GM21619 (cell line): ENCODE measurements around the gene COL4A1.

Experiments
- ATAC-seq: cut with Tn5 transposase; IDR thresholded peaks from one replicate; pipeline ENCODE4 v1.9.1; 2021; ENCODE audit not compliant: unreplicated experiment

COL4A1 gene

DNA sequence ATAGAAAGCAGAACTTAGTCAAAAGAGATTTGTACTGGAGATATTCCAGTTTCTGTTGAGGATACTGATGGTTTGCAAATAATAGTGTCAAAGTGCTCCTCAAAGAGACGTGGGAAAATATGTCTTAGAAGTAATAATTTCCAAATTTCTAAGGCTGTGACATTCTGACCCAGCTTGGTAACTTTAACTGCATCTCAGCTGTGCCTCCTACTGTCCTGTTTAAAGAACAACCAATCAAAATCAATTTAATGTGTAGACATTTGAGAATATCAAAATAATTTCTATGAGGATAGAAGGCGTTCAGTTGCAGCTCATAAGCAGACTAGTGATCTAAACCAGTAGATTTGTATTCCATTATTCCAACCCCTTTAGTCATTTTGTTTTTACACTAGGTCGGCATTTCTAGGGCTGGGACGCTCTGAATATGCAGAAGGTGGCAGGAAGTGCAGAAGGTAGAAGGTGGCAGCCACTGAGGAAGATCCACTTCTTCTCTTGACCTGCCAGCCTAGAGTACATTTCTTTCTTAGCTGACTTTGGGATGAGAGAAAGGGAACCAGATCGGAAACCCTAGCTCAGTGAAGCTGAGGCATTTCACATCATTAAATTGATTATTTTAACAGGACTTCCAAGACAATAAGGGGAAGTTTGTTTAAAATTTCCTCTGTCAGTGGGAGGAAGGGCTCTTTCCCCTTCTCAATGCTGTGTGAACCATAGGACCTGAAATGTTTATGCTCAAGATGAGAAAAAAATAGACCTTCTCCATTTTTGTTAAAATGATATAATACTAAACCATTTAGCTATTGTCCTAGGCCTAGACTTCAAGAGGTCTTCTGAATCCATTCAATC is 67.5 kb downstream of the COL4A1 start:
- ATAC-seq = no peak

DNA sequence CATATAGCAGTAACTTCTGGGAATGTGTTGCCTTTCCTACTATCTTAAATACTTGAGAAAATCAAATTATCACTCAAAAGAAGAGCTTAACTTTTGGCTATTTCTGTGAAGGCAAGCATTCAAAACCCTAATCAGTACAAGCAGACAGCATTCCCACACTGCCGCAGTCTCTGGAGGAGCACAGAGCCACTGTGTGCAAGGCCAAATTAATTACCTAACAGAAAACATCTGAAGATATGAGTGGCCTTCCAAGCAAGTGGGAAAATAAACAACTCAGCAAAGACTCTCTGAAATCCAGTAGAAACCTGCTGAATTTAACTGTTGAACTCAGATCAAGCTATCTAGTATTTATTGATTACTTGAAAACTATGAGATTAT is 68.2 kb downstream of the COL4A1 start:
- ATAC-seq = no peak

DNA sequence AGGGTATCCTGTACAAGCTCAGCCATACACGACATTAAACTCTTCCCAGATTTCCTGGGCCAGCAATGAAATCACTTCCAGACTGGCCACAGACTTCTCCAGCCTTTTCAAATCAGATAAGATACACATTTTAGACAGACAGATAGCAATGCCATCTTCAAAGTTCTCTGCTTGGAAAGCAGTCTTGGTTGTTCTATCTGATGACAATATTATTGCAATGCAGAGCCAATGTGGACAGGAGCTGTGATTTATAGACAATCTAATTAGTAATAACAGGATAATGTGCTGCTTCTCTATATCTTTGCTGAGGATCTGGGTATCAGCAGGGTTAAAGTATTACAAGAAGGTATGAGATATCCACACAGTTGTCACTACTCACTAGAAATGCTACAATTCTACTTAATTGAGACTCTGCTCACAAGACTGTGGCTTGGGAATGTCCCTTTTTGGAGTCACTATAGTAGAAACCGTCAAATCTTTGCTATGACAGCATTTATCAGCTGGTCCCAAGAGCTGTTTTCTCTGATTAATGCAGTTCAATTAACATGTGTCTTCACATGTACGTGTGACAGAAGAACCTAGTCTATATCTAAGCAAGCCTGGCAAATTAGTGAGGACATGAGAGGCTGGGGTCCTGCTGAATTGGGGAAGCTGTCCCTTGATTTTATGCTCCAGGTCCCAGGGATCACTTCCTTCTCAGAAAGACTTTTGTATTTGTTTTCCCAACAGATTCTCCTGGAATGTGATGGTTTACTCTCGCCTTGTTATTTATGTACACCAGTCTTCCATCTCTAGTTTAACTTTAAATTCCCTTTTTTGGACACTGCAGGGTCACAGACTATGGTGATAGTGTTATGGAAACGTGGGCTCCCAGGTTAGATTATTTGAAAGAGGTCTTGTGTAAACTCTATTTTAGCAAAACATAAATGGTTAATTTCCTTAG is 68.8 kb downstream of the COL4A1 start:
- no peak for ATAC-seq

DNA sequence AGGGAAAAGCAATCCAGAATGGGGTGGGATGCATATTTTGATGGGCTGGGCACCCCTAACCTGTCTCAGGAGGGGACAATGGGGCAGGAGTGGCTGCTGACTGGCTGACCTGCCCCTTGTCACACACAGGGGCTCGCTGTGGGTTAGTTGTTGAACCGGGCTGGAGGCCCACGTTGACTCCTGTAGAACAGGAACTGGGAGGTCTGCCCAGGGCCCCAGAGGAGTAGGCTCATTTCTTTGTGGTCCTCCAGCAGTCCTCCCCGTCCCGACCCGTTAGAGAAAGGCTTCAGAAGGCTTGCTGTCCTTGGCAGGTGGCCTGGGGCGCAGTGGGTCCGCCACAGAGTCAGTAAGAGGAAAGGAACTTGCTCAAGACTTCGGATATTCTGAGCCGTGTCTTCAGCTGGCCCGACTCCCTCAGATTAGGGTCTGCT is 70.1 kb downstream of the COL4A1 start:
- ATAC-seq = no peak

DNA sequence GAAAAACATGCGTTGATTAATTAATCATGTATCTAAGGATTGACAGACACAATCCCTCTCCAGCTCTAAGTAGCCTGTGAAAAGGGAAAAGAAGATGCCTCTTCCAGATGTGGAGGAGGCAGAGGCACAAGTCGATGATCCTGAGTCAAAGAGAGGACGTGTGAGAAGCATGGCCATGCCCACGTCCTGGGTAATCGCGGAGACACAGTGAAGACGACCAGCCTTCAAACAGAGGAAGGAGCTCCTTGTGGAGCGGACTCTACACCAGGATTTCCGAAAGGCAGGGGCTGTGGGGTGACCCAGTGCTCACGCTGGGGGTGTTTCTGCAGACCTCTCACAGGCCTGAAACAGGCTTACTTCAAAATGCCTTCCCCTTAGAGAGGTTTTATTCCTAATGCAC is 70.5 kb downstream of the COL4A1 start:
- no peak for ATAC-seq

DNA sequence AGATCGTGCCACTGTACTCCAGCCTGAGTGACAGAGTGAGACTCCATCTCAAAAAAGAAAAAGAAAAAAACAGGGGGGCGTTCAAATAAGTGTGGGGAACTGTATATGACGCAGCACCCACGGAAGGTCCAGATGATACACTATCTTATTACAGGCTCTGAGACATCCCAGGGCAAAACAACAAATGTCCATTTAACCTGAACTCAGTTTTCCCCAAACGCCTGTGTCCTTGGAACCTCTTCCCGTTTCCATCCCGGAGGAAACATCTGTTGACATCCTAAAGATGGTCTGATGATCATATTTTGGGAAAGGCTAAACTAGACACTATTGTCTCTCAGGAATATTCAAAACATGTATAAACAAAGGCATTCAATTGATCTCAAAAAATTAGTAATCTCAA is 72.4 kb downstream of the COL4A1 start:
- ATAC-seq = no peak

DNA sequence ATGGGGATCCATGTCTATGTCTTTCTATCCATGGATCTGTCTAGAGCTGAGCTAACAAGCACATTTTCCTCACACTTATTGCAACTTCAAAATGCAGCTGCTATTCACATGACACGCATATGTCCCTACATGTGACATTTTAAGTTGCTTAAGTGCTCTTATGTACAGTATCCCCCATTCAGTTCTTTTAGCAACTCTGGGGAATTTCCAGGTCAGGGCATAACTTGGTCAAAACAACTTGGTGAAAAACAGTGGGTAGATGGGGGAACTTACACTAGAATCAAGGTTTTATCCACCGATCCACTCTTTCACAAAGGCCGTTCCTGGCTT is 73.0 kb downstream of the COL4A1 start:
- no peak for ATAC-seq

DNA sequence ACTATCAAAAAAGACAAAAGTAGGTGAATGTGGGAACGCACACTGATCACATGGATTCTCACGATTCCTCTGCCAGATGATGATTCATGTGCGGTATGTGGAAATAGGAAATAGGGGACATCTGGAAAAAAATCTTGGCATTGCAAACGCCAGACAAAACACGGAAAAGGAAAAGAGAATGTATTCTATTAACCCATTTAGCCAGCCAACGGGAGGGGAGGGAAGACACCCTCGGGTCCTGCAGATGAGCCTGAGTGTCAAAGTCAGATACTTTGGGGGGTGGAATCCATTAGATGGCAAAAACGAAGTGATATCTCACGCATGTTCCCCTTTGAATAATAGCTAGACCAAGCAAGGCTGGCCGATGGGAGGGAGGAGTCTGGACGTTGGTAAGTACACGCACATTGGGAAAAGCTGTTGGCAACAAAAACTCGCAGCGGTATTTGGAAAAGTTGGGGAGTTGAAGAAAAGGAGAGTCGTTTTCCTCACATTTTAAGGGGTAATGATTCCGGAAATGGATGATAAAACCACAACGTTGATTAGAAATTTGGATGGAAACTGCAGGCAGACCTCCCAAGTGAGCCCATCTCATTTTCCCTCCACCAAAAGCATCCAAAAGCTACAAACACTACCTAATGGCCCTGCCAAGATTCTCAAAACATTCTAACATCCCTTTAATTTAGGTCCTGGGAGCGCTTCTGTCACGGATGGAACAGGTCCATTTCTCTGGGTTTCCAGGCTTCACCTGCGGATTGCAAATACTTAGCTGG is 73.6 kb downstream of the COL4A1 start:
- no peak for ATAC-seq

DNA sequence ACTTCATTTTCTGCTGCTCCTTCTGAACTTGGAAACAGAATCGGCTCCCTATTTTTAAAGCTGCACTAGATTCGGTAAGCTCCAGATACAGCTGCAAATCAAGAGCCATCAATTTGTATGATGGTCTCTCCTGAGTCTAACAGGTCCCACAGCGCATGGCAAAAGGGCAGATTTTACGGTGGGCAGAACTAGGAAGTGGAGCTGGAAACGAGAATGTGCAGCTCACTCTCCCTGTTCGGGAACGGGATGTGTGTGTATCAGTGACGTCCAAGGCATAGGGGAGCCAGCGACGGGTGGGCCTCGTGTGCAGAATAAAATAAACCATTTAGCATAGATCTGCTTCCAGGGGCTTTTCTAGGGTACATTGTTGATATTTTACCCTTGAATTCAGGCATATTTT is 74.2 kb downstream of the COL4A1 start:
- no peak for ATAC-seq

DNA sequence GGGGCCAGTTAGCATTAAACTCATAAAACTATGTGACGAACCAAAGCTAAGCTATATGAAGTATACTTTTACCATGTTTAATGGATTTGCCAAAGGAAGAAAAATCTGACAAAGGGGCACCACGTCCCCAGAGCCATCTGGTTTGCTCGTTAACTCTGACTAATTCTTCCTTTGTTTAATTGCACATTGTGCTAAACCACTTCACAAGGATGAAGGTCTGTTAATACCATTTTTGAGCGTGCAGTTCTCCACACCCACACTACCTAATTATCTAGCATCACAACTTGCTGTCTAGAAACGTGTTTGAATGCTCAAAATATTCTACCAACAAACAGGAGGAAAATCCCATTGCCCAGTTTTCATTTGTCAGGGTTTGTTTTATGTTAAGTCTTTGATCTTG is 74.8 kb downstream of the COL4A1 start:
- no peak for ATAC-seq

DNA sequence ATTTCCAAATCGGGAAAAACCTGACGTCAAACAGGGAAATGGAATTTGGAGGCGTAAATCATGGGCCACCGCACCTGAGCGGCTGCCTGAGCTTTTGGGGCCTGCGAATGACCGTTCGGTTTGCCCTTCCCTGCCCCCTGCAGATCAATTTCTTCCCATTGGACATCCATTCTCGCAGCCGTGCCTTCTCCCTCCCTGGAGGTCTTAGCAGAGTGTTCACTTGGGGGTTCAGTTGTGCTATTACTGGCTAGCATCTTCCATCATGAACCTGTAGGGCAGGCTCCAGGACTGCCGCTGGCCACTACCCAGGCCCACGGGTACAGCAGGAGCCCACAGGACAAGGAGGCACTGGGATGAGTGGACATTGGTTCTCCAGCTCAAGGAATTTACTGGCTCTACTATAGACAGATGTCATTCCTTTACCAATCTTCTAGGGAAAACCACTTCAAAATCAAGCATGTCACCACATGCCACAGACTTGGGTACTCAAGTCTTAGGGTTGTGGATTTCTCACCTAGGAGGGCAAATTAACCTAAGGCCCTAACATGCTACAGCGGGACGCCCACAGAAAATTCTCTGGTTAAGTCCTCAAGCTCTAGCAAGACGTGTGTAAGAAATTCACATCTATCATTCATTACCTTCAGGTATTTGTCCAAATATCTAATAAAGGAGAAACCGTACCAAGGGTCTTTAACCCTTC is 75.5 kb downstream of the COL4A1 start:
- no peak for ATAC-seq

DNA sequence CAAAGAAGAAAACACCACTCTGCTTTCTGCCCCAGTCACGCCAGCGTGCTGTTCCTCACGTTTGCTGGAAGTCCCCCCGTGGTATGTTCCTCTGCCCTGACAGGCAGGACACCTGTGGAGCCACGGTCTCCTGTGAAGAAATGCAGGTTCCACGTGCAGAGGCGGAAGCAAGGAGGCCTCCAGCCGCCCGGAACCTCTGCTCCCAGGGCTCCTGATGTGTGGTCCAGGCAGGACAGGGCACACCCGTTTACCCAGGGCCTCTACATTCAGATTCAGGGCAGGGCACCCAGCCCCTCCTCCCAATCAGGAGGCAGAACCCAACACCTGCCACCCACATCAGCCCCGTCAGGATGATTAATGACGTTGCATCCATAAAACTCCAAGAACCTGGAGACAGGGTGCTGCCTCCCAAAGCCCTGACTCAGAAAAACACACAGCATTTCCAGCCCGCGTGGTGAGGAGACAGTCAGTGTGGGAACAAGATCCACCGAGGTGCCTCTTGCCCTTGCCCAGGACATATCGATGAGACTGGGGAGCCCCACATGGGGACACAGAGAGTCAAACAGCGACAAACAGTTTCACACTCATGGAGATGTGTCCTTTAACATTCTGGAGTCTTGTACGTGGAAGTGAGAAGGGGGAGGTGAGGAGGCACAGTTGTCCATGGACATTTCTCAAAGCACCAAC is 76.2 kb downstream of the COL4A1 start:
- ATAC-seq = no peak

DNA sequence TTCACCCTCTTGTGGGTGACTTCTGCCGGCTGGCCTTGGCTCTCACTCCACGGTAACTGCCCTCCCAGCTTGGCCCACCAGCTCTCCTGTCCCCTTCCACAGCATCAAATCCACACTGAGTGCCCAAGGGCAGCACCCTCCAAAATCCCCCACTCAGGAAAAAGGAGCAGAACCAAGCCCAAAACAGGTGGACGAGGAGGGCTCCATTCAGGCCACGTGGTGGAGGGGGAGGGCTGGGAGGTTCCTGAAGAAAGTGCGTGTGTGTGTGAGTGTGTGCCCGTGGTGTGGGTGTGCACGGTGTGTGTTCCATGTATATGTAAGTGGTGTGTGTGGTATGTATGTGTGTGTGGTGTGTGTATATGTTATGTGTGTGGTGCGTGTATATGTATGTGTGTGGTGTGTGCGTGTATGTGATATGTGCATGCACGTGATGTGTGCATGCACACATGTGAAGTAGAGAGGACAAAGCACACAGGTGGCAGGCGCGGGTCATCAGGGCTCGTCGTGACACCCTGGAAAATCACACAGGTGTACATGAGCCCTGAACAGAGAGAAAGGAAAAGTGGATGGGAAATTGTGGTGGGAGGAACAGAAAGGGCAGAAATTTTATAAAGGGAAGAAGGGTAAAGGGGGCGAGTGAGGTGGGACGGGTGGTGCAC is 76.9 kb downstream of the COL4A1 start:
- no peak for ATAC-seq

DNA sequence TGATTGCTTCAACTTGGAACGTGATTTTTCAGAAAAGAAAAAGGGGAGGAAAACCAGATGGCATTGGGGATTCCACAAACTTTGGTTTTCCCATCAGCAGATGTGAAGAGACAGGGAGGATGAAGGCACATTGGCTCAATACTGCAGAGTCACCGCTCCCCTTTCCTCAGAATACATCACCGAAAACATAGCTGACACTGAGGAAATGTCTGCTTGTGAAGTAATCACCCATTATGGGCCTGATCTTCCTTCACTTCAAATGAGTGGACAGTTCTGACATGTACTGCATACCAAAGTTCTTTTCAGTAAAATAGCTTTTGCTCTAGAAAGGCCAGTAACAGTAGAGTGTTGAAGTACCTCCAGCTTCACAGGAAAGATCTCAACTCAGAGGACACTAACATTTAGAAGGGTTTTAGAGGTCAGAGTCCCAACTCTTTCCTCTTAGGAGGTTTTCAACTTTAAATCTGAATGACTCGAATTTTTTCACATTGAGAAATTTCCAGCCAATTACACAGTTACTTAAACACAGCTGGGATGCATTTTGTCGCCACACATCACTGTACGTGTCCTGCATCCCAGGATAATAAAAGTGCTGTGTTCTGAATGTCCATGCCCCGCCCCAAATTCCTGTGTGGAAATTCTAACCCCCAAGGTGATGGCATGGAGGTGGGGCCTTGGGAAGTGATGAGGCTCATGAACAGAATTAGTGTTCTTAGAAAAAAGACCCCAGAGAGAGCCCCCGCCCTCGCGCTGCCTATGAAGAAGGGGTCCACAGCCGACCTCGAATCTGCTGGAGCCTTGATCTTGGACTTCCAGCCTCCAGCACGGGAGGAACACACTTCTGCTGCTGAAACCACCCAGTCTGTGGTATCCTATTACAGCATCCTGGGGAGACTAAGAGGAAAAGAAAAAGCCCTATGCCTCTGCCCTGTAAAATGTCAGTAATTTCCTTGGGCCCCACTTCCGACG is 77.7 kb downstream of the COL4A1 start:
- ATAC-seq = no peak

DNA sequence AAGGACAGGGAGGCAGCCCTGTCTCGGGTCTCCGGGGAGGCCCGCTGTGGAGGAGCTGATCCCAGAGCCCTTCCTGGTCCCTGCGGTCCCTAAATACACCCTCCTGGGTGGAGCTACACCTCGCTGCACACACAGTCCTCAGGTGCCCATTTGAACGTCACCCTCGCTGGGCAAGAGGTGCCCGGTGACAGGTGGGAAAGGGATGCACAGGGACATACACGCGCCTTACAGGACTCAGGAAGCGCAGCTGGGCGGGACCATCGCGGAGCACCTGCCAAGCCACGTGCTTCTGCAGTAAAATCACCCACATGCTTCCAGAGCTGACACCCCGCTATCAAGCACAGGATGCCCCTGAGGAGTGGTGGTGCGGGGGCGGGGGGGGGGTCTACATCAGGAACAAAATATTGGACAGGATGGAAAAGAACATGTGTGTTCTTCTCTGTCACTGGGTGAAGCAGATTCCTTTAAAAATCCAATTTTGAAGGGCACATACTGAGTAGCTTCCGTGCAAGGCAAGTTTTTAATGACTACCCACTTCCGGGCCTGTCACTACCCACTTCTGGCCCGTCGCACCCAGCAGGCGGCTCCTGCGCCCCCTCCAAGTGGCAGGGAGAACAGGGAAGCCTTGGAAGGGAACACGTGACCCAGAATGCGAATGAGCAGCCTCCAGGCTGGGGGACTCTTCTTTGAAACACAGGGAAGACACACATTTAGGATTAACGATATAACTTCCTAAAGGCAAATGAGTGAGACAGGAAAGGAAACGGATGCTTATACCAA is 78.9 kb downstream of the COL4A1 start:
- no peak for ATAC-seq

DNA sequence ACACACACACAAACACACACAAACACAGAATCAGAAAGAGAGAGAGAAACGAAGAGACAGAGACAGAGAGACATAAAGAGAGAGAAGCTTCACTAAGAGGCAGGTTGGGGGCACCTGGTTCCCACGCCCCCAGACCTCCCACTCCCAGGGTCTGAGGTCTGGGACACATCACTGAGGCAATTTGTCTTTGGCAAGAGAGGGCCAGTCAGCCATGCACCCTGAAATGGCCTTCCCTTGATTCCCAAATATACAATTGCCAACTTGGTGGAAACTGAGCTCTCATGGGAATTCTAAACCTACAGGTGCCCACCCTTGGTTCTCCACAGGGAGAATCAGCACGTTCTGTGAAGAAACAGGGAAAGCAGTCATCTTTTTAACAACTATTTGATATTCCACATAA is 79.5 kb downstream of the COL4A1 start:
- no peak for ATAC-seq

DNA sequence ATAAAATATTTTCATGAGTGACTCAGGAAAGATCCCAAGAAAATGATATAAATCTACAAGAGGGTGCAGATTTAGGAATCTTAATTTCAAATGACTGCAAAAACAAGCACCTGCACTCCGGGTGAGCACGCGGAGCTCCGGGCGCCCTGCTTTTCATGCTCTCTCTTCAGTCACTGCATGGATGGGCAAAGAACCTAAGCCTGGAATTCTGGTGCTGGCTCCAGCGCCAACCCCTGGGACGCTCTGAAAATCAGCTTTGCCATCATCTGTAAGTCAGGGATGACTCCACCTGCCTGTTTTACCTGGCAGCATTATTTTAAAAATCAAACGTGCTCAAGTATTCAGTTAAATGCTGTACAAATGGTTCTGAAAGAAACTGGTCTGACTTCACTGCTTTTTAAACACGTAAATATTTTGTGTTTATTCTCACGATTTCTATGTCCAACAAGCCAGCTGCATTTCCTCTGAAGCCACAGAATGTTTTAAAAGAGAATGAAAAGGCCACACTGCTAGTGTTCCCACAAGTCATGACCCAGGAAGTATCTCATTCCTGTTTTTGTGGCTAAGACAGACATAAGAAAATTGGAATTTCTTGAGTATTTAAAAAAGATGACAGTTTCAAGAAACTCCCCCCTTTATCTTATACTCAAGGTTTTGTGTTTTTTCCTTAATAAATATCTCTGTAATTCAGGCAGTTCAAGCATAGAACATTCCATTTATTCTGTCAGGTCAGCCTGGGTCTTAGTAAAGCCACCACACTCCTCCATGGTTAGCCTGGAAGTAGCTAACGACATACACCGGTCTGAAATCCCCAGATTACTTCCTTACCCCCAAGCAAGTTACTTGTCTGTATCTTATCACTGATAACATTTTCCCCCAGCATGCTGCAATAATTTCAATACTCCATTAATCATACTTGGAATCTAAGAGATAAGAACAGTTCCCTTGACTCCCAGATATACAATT is 81.1 kb downstream of the COL4A1 start:
- ATAC-seq = no peak
